Stimulated activated effector memory CD8-positive, alpha-beta T cell treated with anti-CD3 and anti-CD28 coated beads, Interleukin-12 subunit alpha, Interleukin-12 subunit beta, amount 100 ng/mL, for 72 hours (primary cell): Measurements from ENCODE around the gene KRT80.
A peak's percentile ranks its signal among the peaks of the same experiment; 100 is the strongest.

ENCODE experiments used
- ATAC-seq: fragments of 150-1000 bp; cut with Tn5 transposase; 2 replicates; pipeline ENCODE4 v1.10.0; 2021
- DNase-seq, 2 donors: peaks; one replicate each; pipeline ENCODE4 v3.0.0; 2021 to 2022; ENCODE audit warnings: low spot score in 2 of 2
- H3K27ac Mint-ChIP-seq: one replicate; pipeline ENCODE4 v1.8.0; 2022; ENCODE audit warnings: mild to moderate bottlenecking, mixed read lengths
- H3K36me3 Mint-ChIP-seq: one replicate; pipeline ENCODE4 v1.8.0; 2022; ENCODE audit warnings: mild to moderate bottlenecking, mixed read lengths
- H3K4me1 Mint-ChIP-seq: one replicate; pipeline ENCODE4 v1.8.0; 2022; ENCODE audit warnings: mixed read lengths
- H3K4me3 Mint-ChIP-seq: one replicate; pipeline ENCODE4 v1.8.0; 2022; ENCODE audit warnings: mild to moderate bottlenecking, mixed read lengths
- H3K9me3 Mint-ChIP-seq: one replicate; pipeline ENCODE4 v1.8.0; 2022; ENCODE audit warnings: mixed read lengths

The KRT80 gene

DNA sequence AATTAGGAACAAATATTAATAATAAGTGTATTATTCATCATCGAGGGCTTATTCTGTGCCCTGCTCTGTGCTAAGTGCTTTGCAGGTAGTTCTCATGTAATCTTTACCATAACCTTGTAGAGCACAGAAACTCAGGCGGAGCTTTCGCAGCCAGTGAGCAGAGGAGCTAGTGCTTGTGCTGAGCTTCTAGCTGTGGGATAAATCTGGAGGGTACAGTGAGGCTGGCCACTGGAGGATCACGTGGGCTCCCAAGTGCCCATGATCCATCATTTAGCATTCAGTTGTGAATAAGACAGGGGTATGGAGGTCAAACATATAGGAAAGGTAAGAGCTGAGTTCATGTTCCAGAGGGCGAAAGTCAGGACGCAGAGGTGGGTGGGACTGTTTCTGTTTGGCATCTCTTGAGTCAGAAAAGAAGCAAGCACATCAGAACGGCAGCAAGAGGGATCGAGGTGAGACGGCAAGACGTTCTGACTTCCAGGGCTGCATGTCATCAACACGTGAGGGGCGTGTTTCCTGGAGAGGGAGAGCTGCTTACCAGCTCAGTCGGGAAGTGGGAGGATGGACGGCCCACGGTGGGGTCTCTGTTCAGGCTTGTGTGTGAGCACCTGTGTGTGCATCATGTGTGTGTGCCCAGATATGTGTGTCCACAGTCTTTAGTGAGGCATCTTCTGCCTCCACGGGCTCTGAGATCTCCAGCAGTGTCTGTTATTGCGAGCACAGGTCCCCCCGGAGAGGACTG is 16.8 kb upstream of the KRT80 start:
- no peak overlapping the region for H3K4me3 Mint-ChIP-seq
- DNase-seq (no peak), ATAC-seq (no peak)
- no peaks in the 10 kb centered on the region for H3K9me3 Mint-ChIP-seq
- H3K36me3 Mint-ChIP-seq = no peaks in the 10 kb centered on the region
- no peak overlapping the region for H3K27ac Mint-ChIP-seq
- no peaks in the 10 kb centered on the region for H3K4me1 Mint-ChIP-seq

DNA sequence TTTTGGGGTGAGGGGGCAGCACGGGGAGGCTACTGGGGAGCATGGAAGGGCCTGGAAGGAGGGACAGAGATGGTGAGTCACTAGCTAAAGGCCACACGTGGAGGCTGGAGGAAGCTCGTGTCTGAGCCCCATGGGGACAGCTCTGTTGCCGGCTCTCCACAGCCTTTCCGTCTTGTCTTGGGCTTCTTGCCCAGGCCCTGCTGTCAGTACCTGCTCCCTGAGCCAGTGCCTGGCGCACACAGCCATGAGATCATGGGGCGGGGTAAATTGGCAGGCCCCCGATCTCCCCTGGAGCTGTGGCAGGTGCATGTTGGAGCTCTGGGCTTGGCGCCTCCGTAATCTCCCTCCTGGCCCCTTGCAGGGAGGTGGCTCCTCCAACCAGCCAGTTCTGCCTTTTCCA is 16.1 kb upstream of the KRT80 start:
- no peak overlapping the region for H3K4me3 Mint-ChIP-seq
- no peak overlapping the region for H3K27ac Mint-ChIP-seq
- DNase-seq (no peak), ATAC-seq (no peak)
- H3K9me3 Mint-ChIP-seq = no peaks in the 10 kb centered on the region
- H3K4me1 Mint-ChIP-seq = peaks cover 4% of the 10 kb centered on the region
- H3K36me3 Mint-ChIP-seq = no peaks in the 10 kb centered on the region

DNA sequence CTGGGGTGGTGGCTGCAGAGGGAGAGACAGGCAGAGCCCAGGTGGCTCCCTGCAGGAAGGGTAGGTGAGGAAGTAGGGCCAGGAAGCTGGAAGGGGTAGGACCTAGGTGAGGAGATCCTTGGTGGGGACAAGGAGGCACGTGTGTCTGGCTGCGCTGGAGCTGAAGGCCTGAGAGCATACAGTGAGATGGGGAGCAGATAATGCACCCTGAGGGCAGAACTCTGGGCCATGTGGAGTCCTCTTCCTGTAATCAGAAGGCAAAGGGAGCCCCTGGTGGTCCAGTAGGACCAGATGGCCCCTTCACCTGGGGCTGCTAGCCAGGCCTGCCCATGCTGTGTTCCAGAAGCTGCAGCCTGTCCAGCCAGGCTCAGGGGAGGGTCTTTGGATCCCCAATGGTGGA is 15.3 kb upstream of the KRT80 start:
- H3K27ac Mint-ChIP-seq = no peak overlapping the region
- H3K36me3 Mint-ChIP-seq = no peaks in the 10 kb centered on the region
- DNase-seq = no peak

DNA sequence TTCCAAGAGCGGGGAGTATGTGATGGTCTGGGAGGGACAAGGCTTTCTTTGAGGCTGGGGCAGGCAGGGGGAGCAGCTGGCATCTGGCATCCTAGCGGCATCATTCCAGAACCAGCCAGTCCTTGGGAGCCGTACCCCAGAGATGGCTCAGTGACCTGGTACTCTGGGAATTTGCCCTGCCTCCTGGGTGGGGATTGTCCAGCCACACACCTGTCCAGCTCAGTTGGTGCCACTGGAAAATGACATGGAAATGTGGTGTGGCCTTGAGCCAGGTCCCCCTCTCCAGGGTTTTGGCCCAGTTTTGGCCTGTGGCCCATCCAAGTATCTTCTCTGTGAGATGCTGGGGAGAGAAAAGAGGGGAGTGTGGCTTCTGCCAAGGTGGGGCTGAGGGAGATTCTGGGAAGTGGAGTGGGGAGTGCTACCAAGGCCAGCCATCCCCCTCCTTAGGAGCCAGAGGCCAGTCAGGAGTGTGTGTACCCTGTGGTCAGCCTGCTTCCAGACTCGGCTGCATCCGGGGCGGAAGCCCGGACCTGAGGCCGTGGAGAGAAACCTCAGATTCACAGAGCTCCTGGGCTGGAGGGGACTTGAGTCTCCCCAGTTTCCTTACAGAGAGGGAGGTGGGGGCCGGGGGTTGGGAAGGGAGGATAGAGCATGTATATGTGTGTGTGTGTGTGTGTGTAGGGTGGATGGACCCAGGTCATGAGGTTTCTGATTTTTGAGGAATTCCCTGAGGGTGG is 14.7 kb upstream of the KRT80 start:
- Mint-ChIP-seq H3K4me3 (no peak overlapping the region), H3K36me3 (no peaks in the 10 kb centered on the region), H3K4me1 (peaks cover 7% of the 10 kb centered on the region), H3K27ac (no peak overlapping the region), H3K9me3 (no peaks in the 10 kb centered on the region)
- no peak for DNase-seq
- no peak for ATAC-seq

More for the DNA sequence above, 15.3 kb upstream of the KRT80 start:
- Mint-ChIP-seq H3K4me1 (peaks cover 7% of the 10 kb centered on the region), H3K9me3 (no peaks in the 10 kb centered on the region), H3K4me3 (no peak overlapping the region)
- no peak for ATAC-seq

DNA sequence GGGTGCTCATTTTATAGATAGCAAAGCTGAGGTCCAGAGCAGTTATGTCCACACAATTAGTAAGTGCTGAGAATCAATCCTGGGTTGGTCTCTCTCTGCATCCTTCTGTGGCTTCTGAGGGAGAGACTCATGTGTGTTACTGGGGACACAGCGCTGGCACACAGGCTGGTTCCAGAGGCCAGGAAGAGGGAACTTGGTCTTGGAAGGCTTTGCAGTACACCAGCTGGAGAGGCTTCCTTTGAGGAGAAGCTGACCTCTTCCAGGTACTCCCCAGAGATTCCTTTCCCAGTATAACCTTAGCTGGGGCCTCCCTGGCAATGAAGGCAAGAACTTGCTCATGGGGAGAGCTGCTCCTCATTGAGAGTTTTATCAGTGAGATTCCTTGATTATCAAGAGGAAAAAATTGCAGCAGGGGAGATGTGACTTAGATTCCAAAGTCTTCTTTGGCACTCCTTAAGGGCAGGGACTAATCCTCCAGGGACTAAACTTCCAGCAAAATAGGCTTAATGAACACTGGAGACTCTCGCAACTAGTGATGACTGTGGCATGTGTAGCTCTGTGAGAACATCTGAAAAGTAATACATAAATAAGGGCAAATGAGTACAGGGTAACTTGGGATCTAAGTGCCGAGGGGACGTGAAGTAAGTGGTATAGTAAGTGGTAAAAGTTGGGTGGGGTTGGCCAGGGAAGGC is 13.9 kb upstream of the KRT80 start:
- Mint-ChIP-seq H3K4me3 (no peak overlapping the region), H3K27ac (no peak overlapping the region), H3K36me3 (no peaks in the 10 kb centered on the region), H3K4me1 (peaks cover 7% of the 10 kb centered on the region), H3K9me3 (no peaks in the 10 kb centered on the region)
- DNase-seq = no peak
- ATAC-seq = no peak

DNA sequence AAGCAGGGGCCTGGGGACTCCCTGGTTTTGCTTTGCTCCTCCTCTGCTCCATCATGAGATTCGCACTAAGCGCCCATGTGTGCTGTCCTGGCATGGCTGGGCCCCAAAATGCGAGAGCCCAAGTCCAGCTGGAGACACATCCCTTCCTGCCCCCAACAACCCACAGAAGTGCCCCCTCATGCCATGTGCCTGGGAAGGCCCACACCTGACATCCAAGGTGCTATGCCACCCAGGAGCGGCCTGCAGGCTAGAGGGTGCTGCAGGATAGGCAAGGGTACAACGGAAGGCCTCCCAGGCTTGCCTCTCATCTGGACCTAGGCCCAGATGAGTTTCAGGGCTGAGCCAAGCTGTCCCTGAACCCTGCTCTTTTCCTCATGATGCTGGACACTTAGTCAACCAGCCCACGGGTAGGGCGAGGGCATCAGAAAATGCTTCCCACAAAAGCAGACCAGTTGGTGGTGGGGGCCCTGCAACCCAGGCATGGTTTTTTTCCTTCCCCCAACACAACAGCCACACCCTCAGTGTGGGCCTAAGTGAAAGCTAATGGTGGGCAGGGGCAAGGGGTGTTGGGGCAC is 13.2 kb upstream of the KRT80 start:
- H3K27ac Mint-ChIP-seq = no peak overlapping the region
- ATAC-seq = no peak
- no peaks in the 10 kb centered on the region for H3K9me3 Mint-ChIP-seq
- no peak for DNase-seq
- no peaks in the 10 kb centered on the region for H3K36me3 Mint-ChIP-seq
- peaks cover 7% of the 10 kb centered on the region for H3K4me1 Mint-ChIP-seq
- no peak overlapping the region for H3K4me3 Mint-ChIP-seq

DNA sequence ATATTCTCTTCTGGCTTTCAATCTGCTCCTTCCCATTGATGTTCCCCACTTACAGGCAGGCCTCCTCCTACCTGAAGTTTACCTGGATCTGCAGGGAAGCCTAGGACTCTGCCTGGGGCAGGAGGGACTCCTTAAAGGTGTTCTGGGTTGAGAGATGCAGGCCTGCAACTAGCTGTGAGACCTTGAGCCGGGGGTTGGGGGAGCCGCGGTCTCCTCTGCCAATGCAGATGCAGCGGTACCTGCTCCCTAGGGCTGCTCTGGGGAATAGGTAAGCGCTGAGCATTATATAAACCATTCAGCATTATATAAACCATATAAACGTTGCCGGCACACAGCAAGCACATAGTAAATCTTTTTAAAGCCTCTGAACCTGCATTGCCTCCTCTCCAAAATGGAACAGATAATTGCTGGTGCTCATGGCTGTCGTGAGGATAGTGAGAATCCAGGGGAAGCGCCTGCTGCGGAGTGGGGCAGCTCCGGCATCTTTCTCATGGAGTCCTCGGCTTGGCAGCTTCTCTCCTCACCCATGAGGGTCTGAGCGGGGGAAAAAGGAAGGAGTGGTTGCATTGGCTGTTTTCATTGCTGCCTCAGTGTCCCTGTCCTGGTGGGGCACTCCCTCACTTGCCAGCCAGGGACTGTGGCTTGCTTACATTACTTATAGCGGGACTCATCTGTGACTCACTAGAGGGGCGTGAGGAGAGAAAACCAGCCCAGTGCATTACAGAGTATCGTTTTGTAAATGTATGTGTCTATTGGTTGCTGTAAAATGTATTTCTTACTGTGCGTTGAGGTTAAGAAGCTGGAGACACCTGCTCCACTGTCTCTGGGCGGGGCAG is 12.5 kb upstream of the KRT80 start:
- ATAC-seq = no peak
- no peak overlapping the region for H3K4me3 Mint-ChIP-seq
- H3K4me1 Mint-ChIP-seq = peaks cover 7% of the 10 kb centered on the region

DNA sequence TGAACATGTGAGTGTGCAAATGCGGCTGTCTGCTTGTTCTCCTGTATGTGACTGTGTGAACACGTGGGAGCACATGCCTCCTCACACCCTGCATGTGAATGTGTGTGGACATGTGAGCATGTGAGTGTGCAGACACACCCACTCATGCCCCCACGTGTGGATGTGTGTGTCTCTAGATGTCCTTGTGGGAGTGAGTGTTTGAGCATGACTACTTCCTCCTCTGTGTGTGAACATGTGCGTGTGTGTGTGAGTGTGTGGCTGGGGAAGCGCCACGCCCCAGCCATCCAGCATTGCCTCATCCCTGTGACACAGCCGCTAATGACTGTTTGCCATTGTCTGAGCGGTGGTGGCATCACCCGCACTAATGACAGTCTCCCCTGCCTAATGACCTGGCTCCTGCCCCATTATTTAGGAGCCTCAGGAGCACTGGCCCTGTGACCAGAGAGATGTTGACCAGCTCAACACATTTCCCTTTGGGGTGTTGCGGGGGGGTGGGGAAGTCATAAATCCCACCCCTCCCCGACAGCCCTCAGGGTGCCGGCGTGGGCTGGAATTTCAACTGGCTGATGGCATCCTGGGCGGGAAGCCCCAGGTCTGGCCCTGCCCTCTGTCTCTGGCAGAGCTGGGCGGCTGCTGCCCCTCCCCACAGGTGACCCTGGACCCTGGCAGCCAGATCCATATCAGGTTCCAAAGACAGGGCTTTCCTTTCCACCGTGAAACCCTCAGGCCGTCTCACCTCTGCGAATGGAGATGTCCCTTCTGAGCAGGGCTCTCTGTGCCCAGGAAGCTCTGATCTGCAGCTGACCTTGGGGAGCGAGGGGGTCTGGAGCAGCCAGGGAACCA is 11.5 kb upstream of the KRT80 start:
- H3K4me3 Mint-ChIP-seq = no peak overlapping the region
- H3K36me3 Mint-ChIP-seq = no peaks in the 10 kb centered on the region
- no peaks in the 10 kb centered on the region for H3K9me3 Mint-ChIP-seq
- no peak overlapping the region for H3K27ac Mint-ChIP-seq
- ATAC-seq = peak; percentile 47
- no peak for DNase-seq
- H3K4me1 Mint-ChIP-seq = peaks cover 7% of the 10 kb centered on the region

More for the DNA sequence above, 12.5 kb upstream of the KRT80 start:
- Mint-ChIP-seq H3K9me3 (no peaks in the 10 kb centered on the region), H3K36me3 (no peaks in the 10 kb centered on the region), H3K27ac (no peak overlapping the region)
- no peak for DNase-seq

DNA sequence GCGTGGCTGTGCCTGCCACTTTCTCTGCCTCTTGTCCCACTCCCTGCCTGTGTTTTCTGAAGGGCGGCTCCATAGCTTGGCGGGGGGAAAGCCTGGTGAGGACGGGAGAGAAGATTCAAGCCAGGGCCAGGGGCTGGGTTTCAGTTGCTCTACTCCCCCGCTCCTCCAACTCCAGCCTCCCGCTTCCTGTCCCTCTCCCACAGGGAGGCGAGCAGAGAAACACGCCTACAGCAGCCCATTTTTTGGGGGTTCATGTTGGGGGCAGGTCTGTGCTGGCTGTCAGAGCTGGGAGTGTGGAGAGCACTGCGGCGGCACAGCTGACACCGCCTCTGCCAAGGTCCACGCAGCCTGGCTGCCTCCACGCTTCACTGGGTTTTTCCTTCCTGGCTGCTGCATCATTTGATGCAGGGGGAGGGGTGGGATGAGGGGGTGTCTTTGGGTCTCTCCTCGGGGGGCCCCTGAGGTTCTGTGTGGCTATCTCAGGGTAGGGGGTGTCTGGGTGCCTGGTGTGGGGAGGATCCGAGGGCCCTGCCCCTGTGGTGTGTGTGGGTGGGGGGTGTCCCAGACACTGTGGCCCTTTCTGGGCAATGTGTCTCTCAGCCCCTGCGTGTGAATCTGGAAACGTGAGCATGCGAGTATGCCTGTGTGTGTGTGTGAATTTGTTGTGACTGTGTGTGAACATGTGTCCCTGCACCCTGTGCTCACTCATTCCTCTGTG is 10.7 kb upstream of the KRT80 start:
- peaks cover 7% of the 10 kb centered on the region for H3K4me1 Mint-ChIP-seq
- no peak overlapping the region for H3K27ac Mint-ChIP-seq
- no peaks in the 10 kb centered on the region for H3K36me3 Mint-ChIP-seq
- no peaks in the 10 kb centered on the region for H3K9me3 Mint-ChIP-seq
- DNase-seq (no peak), ATAC-seq (peak; percentile 27)
- H3K4me3 Mint-ChIP-seq = no peak overlapping the region

DNA sequence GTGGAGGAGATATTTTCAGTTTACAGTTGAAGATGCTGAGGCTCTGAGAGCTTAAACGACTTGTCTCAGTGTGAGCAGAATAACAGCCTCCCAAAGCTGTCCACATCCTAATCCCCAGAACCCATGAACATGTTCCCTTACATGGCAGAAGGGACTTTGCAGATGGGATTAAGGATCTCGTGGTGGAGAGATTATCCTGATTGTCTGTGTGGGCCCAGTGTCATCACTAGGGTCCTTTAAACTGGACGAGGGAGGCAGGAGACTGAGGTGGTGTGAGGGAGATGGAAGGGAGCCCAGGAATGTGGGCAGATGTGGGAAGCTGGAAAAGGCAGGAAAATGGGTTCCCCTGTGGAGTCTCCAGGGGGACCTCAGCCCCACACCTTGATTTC is 9.6 kb upstream of the KRT80 start:
- H3K27ac Mint-ChIP-seq = no peak overlapping the region
- DNase-seq (no peak), ATAC-seq (no peak)
- peaks cover 7% of the 10 kb centered on the region for H3K4me1 Mint-ChIP-seq
- H3K36me3 Mint-ChIP-seq = no peaks in the 10 kb centered on the region
- no peaks in the 10 kb centered on the region for H3K9me3 Mint-ChIP-seq
- no peak overlapping the region for H3K4me3 Mint-ChIP-seq

DNA sequence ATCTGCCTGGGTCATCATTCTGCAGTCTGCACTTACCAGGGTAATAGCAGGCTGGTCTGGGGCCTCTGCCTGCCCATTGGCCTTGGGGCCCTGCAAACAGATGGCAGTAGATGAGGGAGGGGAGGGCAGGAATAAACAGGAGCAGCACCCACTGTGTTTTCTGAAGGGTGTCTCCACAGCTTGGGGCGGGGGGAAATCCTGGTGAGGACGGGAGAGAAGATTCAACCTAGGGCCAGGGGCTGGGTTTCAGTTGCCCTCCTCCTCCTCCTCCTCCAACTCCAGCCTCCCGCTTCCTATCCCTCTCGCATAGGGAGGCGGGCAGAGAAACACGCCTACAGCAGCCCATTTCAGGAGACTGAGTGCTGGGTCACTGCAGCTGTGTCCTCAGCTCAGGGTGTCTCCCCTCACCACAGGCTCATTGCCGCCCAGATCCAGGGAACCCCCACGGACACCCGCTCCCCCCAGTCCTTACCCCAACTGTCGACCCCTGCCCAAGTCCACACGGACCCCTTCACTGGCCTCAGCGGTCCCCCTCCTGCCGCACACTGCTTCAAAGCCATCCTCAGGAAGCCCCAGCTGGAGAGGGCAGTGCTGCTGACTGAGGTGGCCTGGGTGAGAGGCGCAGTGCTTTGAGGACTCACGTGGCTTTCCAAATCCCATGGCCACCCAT is 9.1 kb upstream of the KRT80 start:
- Mint-ChIP-seq H3K9me3 (no peaks in the 10 kb centered on the region), H3K27ac (no peak overlapping the region), H3K36me3 (no peaks in the 10 kb centered on the region), H3K4me3 (no peak overlapping the region), H3K4me1 (peaks cover 7% of the 10 kb centered on the region)
- DNase-seq = no peak
- ATAC-seq = no peak

DNA sequence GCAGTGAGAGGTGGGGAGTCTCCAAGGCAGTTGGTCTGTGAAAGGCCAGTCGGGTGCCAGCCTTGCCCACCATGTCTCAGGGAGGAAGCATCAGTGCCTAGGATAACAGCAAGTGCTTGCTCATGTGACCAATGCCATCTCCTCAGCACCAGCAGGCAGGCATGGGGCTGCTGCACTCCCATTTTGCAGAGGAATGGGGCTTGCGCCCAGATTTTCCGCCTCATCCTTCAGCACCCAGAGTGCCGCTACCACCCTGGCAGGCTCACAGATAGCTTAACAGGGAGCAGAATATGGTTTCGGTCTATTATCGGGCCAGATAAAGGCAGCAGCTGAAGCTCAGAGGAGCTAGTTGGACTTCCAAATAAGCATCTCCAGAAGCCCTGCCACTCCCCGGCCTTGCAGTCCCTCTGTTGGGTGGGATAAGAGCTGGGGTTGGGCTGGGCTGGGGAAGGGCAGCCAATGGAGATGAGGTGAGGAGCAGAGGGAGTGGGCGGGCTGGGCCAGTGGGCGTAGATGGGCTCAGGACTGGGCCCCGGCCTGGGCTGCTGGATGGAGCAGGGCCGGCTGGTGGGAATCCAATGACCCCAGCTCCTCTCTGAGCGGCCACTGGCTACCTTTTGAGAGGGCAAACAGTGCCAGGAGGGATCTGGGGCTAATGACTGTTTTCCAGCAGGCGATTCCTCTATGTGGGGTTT is 8.4 kb upstream of the KRT80 start:
- Mint-ChIP-seq H3K4me3 (no peak overlapping the region), H3K27ac (no peak overlapping the region), H3K9me3 (no peaks in the 10 kb centered on the region), H3K4me1 (peaks cover 10% of the 10 kb centered on the region), H3K36me3 (no peaks in the 10 kb centered on the region)
- no peak for DNase-seq
- ATAC-seq = no peak
